GM15510 (cell line): ENCODE results near the gene GRK1.

ENCODE experiments used
- POLR2A ChIP-seq: IDR thresholded peaks from 3 replicates; pipeline ENCODE4 v1.6.1; 2011; ENCODE audit warnings: borderline replicate concordance; ENCODE audit not compliant: insufficient read length; ENCODE audit errors: extremely low read depth

GRK1 gene

DNA sequence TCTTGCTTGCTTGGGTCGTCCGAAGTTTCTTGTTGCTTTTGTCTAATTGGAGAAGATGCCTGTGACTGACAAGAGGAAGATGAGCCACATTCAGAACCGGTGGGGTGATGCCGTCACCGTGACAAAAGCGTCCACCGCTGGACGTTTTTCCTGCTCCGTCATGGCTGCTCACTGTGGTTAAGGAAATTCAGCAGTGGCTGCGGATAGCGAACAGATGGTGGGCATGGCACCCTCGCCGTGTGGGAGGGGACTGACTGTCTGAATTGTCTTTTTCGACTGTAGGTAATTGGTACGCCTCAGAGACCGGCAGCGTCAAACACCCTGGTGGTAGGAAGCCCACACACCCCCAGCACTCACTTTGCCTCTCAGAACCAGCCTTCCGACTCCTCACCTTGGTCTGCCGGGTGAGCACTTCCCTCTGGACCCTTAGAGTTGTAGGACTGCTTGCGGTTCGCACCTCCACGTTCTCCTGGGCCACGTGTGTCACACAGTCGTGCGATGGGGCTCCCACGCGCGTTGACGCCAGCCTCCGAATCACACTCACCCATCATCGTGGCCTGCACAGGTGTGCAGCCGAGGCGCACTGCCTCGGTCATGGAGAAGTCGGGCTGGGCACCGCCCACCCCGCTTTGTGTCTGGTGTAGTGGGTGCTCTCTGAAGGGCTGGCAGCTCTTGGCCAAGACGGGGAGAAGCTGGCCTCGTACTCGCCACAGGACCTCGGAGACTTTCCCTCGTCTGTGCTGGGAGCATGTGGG lies 35.5 kb upstream of the GRK1 start:
- no peak for TF ChIP-seq POLR2A

DNA sequence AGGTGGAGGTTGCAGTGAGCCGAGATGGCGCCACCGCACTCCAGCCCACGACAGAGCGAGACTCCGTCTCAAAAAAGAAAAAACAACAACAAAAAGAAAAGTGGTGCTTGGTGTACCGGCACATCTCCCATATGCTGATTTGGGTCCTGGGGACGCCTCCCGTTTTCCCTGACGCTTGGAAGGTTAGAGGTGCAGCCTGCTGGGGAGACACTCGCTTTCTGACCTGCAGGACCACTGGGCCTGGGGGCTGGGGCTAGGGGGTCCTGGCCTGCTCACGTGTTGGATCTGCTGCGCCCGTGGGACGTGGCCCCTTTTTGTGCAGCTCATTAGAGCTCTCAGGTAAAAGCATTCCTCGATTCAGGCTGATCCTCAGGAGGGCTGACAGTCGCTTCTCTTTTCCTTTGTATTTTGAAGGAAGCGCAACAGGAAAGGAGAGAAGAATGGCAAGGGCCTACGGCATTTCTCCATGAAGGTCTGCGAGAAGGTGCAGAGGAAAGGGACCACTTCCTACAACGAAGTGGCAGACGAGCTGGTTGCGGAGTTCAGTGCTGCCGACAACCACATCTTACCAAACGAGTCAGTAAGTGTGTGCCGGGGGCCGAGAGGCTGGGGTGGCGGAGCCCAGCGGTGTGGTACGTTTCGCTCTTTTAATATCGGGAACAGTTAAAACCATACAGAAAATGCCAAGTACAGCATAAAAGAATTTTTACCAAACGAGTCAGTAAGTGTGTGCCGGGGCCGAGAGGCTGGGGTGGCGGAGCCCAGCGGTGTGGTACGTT lies 34.1 kb upstream of the GRK1 start:
- no peak for TF ChIP-seq POLR2A

DNA sequence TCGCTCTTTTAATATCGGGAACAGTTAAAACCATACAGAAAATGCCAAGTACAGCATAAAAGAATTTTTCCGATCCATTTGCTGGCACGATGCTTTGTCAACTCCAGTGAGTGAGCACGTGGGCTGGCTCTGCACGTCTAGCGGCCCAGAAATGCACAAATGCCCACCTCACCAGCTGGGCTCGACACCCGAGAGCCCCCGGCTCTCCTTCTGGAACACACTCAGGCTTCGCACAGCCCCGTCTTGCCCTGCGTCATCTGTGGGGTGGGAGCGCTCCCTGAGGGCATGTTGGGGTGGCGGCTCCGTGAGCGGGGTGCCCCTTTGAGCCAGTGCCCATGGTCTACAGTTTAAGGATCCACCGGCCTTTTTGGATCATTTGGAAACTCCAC lies 33.5 kb upstream of the GRK1 start:
- TF ChIP-seq POLR2A: no peak

DNA sequence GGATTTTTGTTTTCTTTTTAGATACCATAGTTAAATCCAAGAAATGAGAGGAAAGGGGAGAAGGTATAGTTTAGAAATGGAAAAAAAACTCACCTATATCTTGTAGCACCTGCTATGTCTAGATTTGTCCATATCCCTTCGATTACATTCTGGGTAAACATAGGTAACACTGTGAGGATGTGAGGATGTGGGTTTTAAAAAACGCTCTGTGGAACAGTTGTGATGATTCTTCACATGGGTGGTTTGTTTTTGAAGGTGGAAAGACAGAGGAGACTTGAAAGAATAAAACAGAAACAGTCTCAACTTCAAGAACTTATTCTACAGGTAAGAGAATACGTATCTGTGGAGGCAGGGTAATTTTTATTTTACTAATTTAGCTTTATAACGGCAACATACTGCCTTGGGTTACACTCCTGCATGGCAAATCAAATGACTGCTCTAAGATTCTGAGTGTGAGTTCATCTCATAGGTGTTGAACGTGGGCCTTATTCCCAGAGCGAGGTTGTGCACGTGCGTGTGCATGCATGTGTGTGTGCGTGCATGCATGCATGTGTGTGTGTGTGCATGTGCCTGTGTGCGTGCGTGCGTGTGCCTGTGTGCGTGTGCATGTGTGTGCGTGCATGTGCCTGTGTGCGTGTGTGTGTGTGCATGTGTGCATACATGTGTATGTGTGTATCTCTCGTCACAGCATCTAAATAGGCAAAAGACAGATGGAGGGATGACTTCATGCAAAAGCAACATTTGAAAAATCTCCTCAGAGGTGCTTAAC lies 32.6 kb upstream of the GRK1 start:
- TF ChIP-seq POLR2A: no peak

DNA sequence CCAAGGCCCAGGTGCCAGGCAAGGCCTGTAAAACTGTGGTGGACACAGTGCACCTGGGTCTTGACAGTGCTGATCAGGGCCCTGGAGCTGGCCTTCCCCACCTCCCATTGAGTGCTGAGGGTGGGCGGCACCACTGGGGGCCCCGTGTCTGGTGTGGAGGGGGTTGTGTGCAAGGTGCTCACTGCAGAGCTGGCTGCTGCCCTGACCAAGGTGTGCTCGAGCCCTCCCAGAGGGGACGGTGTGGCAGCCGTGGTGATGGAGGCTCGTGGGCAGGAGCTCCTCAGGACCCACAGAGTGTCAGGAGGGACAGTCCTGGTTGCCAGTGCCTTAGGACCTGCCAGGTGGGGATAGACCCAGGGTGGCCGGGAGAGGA lies 32.0 kb upstream of the GRK1 start:
- no peak for TF ChIP-seq POLR2A

DNA sequence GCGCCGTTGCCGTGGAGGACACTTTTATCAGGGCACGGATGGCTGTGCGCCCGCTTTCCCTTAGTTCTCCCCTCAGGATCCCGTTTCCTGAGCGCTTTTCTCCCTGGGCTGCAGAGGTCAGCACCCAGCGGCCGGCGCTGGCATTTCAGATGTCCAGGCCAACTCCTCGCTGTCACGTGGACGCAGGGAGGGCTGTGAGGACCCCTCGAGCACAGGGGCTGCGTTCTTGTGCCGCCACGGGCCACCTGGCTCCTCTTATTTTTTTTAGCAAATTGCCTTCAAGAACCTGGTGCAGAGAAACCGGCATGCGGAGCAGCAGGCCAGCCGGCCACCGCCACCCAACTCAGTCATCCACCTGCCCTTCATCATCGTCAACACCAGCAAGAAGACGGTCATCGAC lies 31.3 kb upstream of the GRK1 start:
- TF ChIP-seq POLR2A: no peak

DNA sequence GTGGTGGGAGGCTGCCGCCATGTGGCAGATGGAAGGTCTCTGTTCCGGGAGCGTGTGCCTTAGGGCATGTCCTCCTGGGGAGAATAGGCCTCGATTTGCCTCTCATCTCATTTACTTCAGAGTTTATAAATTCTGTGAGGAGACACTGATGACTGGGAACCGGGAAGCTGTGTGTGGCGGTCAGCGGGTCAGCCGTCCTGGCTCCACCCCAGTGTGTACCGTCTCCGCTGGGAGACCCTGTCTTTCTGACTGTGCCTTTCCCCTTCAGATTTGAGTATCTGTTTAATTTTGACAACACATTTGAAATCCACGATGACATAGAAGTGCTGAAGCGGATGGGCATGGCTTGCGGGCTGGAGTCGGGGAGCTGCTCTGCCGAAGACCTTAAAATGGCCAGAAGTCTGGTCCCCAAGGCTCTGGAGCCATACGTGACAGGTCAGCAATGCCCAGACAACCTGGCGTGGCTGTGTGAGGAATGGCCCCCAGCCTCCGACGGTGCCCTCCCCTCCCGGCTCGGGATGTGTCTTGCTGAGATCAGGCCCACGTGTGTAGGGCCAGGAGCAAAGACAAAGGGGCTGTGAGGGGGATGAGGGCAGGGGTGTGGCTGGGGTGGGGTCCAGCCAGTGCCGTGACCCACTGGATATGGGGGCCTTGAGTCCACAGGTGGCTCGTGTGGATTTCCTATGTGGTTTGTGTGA lies 30.6 kb upstream of the GRK1 start:
- TF ChIP-seq POLR2A: no peak

DNA sequence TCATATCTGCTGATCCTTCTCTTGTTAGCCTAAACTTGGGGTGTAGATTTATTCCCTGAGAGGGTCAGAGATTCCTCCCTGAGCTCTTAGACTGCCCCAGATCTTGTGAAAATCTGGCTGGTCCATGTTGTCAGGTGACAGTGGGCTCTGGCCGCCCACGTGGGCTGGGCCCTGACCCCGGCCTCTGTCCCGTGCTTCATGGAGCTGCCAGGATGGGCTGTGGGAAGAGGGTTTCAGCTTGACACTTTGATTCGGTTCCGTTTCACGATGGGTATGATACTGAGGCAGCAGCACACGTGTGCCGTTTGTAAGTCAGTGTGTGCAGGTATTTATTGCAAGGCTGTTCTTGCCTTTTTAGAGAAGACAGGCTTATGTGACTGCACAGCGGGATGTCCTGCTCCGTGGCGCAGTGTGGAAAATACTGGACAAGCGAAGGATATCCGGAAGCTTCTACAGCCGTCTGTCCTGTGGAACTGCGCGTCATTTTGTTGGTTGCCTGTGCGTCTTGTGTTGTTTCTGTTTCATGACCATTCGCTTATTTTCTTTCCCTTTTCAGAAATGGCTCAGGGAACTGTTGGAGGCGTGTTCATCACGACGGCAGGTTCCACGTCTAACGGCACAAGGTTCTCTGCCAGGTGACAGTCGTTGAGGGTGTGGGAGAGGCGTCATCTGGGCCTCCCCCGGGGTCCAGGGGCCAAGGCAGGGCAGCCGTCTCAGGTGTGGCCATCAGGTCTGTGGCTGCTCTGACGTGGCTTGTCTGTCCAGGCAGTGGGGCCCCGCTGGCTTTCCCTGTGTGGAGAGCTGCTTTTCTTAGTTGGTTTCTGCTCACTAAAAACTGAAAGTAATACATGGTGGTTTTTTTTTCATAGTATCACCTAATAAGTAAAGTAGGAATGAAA lies 29.5 kb upstream of the GRK1 start:
- TF ChIP-seq POLR2A: no peak

DNA sequence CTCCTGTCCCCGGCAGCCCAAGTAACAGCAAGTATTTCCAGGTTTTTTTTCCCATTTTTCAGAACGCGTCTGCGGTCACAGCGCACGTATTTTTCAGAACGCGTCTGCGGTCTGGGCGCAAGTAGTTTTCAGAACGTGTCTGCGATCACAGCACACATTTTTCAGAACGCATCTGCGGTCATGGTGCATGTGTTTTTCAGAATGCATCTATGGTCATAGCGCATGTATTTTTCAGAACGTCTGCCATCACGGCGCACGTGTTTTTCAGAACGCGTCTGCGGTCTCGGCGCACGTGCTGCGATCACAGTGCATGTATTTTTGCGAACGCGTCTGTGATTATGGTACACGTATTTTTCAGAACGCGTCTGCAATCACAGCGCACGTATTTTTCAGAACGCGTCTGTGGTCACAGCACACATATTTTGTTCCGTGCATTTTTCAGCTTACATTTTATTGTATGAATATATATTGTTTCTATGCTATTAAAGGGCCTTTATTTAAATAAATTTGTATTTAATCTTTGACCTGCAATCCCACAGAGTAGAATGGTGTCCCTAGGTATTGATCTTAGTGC lies 28.8 kb upstream of the GRK1 start:
- TF ChIP-seq POLR2A: no peak

DNA sequence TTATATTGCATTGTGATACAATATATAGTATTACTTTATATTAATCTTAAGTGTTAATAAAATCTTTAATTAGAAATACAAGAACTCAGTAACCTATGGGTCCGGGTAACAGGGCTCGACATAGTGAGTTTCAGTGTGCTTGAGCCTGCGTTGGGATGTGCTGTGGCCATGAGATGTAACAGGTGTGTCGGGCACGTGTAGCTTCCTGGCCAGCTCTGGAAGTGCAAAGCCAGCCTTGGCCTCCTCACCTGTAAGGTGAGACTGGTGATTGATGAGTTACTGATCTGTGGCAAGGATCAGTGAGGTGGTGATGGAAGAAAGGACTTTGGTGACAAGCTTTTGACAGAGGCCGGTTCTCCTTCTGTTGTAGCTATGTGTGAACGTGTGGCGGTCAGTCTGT lies 28.2 kb upstream of the GRK1 start:
- no peak for TF ChIP-seq POLR2A

DNA sequence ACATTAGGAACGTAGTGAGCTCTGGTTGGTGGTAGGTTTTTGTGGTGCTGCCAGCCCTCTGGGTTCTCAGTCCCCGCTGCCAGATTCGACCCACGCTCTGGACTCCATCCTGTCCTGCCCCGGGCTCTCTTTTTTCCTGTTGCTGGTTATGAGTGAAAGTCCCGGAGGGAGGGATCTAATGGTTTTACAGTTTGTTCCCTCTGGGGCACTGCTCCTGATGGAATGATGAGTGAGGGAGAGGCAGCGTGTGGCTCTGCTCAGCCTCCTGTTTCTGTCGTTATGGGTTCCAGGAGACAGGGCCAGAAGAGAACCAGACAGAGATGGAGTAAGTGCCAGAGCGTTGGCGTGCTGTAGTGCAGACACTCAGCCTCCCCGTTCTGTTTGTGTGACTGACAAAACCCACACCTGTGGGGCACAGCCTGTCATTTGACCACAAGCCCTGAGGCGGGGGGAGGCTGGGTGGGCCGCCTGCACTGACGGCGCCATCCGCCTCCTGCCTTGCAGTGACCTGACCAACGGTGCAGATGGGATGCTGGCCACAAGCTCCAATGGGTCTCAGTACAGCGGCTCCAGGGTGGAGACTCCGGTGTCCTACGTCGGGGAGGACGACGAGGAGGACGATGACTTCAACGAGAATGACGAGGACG lies 27.3 kb upstream of the GRK1 start:
- no peak for TF ChIP-seq POLR2A

DNA sequence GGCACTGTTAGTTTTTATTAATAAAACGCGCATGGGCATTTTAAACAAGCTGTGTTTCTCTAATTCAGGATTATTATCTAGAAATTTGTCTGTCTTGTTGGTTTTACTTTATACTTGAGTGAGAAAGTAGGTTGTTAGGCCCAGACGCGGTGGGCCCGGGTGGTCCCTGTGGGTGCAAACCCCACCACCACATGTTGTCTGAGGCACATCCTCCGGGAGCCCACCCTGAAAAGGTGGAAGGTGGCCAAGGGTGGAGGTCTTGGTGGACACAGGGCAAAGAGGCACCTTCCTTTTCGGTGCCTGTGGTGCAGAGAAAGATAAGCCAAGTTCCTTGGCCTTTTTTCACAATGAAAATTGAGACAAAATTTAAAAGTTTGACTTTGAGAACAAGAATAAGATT lies 25.6 kb upstream of the GRK1 start:
- no peak for TF ChIP-seq POLR2A

DNA sequence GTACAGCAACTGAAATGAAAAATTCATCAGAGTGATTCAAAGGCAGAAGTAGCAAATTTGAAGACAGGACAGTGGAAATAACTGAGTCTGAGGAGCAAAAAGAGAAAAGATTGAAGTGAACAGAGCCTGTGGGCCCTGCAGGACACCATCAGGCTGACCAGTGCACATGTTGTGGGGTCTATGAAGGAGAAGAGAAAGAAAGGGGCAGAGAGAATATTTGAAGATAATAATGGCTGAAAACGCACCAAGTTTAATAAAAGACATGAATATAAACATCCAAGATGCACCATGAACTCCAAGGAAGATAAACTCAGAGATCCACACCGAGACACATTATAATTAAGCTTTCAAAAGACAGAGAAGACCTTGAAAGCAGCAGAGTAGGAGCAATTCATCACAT lies 24.5 kb upstream of the GRK1 start:
- TF ChIP-seq POLR2A: no peak

DNA sequence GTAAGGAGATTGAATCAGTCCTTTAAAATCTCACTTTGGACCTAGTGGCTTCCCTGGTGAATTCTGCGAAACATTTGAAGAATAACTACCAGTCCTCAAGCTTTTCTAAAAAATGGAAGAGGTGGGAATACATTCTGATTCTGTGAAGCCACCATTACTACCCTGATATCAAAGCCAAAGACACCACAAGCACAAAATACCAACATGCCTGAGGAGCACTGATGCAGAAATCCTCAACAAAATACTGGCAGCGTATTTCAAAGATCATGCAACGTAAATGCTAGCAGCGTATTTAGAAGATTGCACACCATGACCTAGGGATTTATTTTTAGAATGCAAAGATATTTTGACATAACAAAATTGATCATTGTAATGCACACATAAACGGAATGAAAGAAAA lies 23.4 kb upstream of the GRK1 start:
- no peak for TF ChIP-seq POLR2A

DNA sequence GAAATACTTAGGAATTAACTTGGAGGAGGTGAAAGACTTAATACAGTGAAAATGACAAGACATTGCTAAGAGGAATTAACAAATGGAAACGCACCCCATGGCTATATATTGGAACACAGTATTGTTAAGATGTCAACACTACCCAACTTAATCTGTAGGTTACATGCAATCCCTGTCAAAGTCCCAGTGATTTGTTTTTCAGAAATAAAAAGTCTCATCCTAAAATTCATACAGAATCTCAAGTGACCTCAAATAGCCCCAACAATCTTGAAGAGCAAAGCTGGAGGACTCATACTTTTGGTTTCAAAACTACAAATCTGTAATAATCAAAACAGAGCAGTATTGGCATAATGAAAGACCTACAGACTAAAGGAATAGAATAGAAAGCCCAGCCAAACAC lies 22.2 kb upstream of the GRK1 start:
- TF ChIP-seq POLR2A: no peak
